IPS DF 4.7 (cell line): ENCODE data around the gene KL.

Experiments used
- DNase-seq: peaks from one replicate; pipeline ENCODE4 v3.0.0-alpha.2; 2013; ENCODE audit warnings: low spot score; ENCODE audit errors: extremely low read depth

Gene KL

GRCh38 chr13:33034882-33035520, 18.8 kb downstream of the KL start:
- DNase-seq = no peak

GRCh38 chr13:33037673-33038072, 21.4 kb downstream of the KL start:
- no peak for DNase-seq

GRCh38 chr13:33040090-33040489, 23.9 kb downstream of the KL start:
- no peak for DNase-seq

GRCh38 chr13:33045851-33046592, 29.8 kb downstream of the KL start:
- no peak for DNase-seq

- no peak for DNase-seq
These were observed 33.9 kb downstream of the KL start for GRCh38 chr13:33050161-33050560.

GRCh38 chr13:33051632-33052031, 35.4 kb downstream of the KL start:
- DNase-seq = no peak

GRCh38 chr13:33052506-33053280, 36.5 kb downstream of the KL start:
- DNase-seq = no peak

GRCh38 chr13:33053397-33054066, 37.3 kb downstream of the KL start:
- no peak for DNase-seq

- no peak for DNase-seq
These were observed 41.0 kb downstream of the KL start for GRCh38 chr13:33057019-33057780.

GRCh38 chr13:33058776-33059327, 42.6 kb downstream of the KL start:
- DNase-seq = no peak

GRCh38 chr13:33060815-33061214, 44.6 kb downstream of the KL start:
- no peak for DNase-seq

- no peak for DNase-seq
These were observed 50.1 kb downstream of the KL start for GRCh38 chr13:33066329-33066728.

- no peak for DNase-seq
These were observed 53.1 kb downstream of the KL start for GRCh38 chr13:33069365-33069764.

GRCh38 chr13:33070713-33071112, 54.5 kb downstream of the KL start:
- no peak for DNase-seq

GRCh38 chr13:33072282-33072681, 56.1 kb downstream of the KL start:
- no peak for DNase-seq

- DNase-seq = no peak
These were observed 56.5 kb downstream of the KL start for GRCh38 chr13:33072759-33073158.

- DNase-seq = no peak
These were observed 57.1 kb downstream of the KL start for GRCh38 chr13:33073338-33073737.

GRCh38 chr13:33076001-33076992, 60.1 kb downstream of the KL start:
- no peak for DNase-seq

GRCh38 chr13:33078263-33078662, 62.0 kb downstream of the KL start:
- DNase-seq = no peak

GRCh38 chr13:33079960-33080359, 63.7 kb downstream of the KL start:
- no peak for DNase-seq
